HL-60/S4 treated with phorbol 12-myristate 13-acetate at 8.2 ng/mL for 4 days and 3 days (cell line): ENCODE data around the gene MVD.

Experiments
- in situ Hi-C: fragments of 300-500 bp; cut with MboI; formaldehyde crosslinking; loops from 2 replicates; pipeline ENCODE4 v1.15.0; 2022; ENCODE audit warnings: low sequenced_read_pairs

The MVD gene

DNA sequence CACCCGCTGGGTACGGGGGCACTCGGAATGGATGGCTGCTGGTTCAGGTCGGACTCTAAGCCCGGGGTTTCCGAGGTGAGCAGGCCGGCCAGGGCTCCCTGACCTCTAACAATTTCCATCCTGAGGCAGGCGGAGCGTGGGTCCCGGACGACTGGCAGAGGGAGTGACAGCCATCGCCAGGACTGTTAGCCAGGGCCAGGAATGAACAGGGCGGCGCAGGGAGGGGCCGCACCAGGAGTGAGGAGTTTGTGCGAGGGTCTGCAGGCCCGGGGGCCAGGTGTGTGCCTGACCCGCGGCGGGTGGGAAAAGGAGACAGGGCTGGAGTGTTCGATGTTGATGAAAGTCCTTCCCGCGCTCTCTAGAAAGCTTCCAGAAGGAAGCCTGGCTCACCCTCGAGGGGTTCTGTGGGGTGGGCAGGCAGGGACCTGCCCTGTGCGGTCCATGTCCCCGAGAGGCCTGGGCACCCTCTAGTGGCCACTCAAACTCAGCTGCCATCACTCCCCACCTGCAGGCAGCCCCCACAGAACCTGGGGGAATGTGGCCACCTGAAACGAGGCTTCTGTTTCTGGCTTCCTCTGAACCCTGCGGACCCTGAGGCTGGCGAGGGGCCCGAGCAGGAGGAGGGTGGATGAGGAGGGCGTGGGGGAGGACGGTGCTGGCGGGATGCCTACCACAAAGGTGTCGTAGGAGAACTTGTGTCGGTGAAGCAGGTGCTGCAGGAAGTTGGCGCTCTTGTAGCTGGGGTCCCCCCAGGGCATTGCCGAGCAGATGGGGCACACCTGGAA lies 35.1 kb upstream of the MVD start:
- in situ Hi-C loops = no loop called here

DNA sequence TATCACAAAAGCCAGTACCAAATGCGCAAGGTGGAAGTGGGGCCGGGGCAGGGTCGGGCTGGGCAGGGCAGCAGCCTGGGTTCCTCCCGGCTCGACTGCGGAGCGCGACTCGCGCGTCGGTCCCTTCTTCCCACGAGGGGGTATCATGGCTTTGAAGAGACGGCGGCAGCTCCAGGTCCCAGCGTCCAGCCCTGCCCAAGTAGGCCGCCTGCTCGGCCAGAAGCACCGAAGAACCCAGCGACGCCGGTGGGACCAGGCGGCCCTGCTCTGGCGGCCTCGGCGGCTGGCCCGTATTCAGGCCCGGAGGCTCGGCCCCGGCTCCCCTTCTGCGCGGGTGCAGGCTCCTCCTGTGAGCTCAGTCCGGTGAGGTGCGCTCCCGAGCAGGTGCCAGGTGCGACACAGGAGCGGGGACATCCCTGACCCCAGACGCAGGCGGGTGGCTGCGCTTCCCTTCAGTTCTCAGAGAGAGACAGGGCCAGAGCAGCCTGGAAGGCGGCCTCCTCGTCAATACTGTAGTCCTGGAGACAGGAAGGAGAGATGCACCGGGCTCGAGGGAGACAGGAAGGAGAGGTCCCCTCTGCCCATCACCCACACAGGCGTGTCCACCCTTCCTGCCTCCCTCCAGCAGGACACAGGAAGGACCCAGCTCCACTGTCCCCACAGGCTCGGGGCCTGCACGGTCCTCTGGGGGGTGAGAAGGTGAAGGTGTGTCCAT lies 34.4 kb upstream of the MVD start:
- in situ Hi-C loops = no loop called here

DNA sequence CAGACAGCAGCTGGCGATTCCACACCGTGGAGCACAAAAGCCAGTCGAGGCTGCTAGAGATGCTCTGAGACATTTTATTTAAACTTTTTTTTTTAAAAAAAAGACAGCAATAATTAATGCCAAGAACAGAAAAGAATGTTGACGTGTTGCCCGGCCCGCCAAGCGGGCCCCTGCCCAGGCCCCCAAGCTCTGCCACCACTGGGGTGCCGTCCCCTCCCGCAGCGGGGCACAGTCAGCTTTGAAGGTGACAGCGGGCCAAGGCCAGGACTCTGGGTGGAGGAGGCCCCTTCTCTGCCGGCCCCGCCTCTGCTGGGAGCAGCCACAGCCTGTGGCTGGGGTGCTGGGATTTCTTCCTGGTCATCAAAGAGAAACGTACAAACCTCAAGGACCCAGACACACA lies 33.5 kb upstream of the MVD start:
- in situ Hi-C loops = no loop called here

DNA sequence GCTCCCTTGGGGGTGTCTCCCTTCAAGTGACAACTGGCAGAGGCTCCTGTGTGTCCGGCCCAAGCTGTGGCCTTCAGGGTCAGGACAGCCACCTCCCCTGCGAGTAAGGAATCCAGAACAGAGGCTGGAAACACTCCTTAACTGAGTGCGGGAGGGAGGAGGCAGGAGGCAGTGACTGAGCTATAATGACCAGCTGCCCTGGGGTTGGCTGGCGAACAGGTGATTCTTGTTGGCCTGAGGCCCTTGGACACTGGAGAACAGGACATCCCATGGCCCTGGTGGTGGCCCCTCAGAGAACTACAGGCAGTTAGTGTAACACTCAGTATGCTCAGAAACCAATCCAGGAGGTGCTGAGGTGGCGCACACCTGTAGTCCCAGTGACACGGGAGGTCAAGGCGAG lies 32.9 kb upstream of the MVD start:
- in situ Hi-C loops = no loop called here

DNA sequence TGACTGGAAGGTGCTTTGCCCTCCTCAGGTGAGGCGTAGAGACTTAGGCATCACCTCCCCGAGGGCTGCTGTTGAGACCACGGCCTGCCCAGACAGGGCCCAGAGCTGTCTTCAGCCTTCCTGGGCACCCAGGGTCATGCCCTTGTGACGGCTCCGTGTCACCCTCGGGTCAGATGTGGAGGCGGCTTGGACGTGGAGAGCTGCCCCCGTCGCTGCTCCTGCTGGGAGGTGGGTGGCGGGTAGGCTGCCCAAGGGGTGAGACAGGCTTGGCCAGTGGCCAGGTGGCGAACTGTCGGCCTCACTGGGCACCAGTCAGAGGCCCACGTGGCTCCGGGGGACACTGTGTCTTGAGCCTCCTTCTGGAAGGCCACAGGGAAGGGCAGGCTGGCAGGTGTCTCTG lies 32.3 kb upstream of the MVD start:
- in situ Hi-C loops = no loop called here

DNA sequence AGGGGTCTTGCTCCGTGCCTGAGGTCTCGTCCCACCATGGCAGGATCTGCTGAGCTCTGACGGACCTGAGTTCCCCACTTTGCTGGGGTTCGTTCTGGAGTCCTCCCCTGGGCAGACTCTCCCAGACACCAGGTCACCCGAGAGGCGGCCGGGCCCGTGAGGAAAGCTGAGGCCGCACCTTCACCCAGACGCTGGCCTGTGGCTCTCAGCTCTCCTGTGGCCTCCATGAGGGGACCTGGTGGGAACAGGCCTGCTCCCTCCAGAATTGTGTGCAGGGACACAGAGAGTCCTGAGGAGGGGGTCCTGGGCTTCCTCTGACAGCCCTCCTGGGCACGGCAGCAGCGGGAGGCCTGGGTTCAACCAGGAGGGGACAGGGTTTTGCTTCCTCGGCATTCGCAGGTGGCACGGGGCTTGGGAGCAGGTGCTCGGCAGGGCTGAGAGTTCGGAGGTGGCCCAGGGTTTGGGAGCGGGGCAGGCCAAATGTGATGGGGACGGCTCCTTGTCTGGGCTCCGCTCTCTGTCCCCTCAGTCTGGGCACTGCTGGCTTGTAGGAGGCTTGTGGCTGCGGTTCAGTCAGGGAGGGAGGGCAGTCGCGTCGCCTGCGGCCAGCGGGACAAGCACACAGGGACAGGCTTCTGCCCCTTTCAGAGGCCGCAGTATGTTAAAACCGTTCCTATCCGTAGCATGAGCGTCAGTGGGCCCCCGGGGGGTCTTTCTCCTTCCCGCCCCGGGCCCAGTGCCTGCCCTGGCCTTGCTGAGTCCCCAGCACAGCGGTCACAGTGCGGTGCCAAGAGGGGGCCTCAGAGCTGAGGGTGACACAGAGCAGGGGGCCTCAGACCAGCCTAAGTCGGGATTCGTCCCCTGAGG lies 31.6 kb upstream of the MVD start:
- in situ Hi-C loops = no loop called here

DNA sequence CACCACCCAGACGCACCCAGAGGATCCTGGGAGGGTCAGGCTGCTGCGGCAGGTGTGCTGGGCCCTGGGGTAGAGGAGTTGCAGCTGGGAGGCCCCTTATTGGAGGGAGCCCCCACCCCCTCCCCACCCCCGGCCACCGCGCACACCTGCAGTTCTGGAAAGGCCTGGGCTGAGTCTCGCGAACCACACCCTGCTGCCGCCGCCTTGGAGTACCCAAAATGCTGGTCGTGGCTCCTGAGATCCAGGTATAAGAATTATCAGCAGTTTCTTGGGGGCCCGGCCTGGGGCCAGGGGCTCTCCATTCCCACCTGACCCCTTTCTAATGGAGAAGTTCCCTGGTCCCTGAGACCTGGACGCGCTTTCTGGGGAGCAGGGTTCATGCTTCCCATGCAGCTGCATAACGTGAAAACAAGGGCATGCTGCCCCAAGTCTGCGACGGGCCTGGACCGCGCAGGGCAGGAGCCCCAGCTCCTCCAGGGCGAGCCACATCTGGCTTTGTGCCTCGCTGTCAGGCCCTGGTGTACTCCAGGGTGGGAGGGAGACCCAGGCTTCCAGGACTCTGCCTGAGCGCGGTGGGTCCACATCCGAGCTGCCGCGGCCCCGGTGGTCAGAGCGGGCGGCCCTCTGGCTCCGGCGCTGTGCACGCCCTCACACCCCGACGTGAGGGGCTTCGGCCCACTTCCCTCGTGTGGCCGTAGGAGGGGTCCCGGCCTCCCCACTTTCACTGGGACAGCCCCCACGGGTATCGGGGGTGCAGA lies 30.7 kb upstream of the MVD start:
- in situ Hi-C loops = no loop called here

DNA sequence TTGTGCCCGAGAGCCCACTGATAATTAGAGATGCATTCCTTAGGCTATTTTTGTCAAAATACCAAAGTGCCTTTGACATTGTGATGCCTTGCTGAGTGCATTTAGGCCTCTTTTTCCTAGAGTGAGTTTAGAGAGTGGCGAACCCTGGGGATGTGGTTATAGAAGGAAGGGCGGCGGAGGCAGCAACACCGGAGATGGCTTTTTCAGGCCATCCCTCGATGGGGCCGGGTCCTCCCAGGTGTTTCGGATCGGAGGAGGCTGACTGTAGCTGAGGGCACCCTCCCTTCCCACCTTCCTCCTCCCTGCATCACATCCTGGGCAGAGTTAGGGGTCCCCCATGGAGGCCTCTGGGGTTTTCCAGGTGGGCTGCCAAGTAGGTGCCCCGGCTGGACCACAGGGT lies 30.0 kb upstream of the MVD start:
- in situ Hi-C loops = no loop called here

DNA sequence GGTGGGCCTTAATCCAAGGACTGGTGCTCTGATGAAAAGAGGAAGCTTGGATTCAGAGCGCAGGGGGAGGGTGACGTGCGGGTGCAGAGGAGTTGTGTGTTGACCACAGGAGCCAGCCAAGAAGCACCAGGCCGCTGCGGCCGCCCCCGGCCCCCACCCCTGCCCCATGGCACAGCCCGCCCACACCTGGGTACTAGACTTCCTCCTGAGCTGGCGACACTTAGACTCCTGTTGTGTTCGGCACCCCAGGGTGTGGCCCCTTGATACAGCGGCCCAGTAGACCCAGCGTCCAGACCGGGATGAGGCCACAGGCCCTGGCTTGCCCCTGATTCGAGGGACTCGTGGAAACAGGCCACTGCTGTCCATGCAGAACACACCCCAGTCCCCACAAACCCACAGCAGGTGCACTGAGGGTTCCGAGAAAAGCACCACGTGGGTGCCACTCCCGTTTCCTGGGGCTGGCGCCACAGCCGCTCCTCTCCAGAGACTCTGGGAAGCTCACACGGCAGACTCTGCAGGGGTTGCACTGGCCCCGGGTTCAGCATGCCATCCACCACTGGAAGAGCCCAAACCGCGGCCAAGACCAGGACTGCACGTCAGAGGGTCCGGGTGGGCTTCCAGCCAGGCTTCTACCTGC lies 29.2 kb upstream of the MVD start:
- in situ Hi-C loops = no loop called here

DNA sequence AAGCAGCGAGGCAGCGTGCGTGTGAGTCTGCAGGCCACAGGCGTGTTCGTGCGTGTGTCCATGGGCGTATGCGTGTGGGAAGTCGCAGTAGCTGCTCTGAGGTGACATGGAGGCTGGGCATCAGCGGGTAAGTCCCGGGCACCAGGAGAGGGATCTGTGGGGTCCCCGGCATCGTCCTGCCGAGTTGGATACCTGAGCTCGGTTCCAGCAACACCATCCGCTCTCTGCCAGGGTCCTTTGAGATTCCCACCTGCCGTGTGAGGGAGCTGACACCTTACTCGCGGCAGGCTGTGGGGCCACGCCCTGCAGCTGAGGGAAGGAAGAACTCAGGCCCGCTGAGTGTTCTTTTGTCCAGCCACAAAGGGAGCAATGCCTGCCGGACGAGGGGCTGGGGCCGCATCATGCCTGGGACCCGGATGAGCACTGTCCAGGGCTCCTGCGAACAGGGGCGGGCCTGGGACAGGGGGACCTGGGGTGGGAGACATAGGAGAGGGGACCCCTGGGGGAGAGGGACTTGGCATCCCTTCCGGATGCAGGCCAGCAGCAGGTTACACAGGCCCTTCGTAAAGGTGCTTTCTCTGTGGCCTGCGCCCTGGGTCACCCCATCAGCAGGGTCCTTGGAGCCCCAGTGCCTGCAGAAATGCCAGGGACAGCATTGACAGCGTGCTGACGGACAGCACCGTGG lies 28.4 kb upstream of the MVD start:
- in situ Hi-C loops = no loop called here

DNA sequence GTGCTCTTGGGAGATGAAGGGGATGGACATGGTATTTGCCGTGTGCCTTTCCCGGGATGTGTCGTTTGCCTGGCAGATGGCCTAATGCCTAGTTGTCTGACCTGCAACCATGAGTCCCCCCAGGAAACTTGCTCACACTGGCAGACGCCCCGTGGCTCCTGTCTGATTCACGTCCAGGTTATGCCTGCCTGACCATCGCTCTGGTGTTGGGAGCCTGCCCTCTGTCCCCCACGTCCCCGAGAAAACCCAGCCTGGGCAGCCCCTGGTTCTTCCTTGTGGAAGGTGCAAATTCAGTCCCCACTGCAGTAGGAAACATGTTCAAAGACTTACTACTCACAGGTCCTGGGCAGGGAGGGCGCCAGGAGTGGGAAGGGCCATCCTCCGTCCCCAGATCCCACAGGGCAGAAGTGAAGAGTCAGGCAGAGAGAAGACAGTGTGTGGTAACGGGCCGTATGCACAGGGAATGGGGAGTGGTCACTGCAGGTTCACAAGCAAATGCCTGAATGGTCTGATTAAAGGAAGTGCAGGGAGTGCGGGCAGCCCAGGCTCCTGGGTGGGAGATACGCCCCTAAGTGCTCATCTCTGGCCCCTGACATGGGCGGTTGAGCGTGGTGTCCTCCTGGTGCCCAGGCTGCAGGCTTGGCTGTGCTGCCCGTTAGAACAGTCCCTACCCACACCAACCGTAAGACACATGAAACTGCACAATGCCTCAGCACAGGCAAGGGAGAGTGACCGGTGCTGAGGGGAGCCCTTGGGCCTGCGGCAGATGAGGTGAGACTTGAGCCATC lies 27.6 kb upstream of the MVD start:
- in situ Hi-C loops = no loop called here

DNA sequence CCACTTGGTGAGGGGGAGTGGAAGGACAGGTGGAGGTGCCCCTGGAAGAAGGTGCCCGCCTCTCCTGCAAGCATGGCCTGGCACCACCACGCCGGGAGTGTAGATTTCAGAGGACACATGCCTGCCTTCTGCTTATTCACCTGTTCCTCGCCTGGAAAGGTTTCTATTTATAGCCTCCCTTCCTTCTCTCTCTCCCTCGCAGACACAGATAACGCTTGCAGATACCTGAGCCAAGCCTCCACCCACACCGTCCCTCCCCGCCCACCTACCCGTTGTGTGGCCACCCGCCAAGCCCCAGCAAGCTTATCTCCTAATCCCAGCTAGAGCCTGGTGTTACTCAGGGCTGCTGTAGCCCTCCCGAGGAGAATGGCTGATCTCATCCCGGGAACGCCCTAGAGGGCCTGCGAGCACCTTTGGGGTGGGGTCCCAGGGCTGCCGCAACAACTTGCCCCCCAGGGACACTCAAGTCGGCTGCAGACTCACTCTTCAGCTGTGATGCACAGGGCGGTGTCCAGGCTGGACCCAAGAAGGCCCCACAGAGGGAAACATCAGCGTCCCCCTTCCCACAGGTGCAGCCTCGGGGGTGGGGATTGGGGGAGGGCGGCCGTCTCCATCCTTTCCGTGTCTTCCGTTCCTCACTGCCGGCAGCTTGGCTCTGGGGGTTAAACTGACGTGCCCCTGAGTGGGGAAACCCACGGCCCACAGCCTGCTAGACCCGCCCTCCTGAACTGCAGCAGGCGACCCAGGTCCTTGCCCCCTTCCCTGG lies 25.3 kb upstream of the MVD start:
- in situ Hi-C loops = no loop called here

DNA sequence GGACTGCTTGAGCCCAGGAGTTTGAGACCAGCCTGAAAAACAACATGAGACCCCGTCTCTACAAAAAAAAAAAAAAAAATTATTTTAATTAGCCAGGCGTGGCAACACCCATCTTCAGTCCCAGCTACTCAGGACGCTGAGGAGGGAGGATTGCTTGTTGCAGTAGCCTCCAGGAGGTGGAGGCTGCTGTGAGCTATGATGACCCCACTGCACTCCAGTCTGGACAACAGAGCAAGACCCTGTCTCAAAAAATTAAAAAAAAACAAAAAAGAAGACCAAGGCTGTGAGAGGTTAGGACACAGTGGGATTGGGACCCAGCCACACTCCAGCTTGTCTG lies 24.8 kb upstream of the MVD start:
- in situ Hi-C loops = no loop called here

DNA sequence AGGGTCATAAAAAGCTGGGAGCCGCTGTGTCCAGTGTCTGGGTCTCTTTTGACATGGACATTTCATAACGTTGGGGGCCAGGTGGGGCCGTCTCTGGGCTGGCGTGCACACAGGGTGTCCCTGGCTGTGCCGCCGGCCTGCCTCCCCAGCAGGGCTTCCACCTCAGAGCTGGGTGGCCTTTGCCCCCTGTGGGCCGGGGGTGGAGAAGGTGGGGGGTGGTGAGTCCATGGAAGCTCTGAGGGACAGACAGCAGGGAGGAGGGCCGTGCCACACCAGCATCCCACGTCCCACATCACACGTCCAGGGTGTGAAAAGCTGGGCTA lies 24.3 kb upstream of the MVD start:
- in situ Hi-C loops = no loop called here

DNA sequence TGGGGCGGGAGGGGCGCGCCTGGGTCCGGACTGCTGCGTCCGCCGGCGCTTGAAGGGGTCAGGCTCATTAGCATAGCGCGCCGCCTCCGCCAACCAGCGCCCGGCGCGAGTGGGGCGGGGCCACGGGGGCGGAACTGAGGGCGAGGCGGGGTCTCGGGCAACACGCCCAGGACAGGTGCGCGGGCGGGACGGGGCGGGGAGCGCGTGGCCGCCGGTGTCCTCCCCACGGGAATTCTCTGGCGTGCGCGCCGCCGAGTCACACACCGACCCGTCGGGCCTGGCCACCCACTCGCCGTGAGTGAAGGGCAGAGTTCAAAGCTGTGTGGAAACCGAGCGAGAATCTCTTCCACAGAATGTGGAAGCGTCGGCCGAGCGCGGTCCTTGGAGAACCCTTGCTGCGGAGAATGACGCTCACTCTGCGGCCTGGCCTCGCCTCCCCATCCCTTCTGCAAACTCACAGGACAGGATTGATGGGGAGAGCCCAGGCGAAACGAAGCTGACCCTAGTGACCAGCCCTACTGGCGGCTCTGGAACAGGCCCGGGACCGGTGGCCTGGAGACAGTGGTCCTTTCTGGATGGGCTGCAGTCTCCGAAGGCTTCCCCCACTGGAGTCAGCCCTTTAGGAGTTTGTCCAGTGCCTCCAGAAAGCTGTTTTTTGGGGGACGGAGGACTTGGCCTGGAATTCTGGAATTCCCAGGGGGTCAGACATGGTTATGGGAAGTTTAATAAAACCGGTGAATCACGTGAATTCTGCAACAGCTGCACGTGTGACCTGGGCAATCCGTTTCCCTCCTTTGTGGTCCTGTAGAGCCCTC lies 23.8 kb upstream of the MVD start, which contains the start of gene SNAI3:
TSS of gene SNAI3 (minus strand) at position 69 of the 815 bp plus-strand sequence. CDS start 101 bp downstream, outside the sequence.
- in situ Hi-C loops = no loop called here

DNA sequence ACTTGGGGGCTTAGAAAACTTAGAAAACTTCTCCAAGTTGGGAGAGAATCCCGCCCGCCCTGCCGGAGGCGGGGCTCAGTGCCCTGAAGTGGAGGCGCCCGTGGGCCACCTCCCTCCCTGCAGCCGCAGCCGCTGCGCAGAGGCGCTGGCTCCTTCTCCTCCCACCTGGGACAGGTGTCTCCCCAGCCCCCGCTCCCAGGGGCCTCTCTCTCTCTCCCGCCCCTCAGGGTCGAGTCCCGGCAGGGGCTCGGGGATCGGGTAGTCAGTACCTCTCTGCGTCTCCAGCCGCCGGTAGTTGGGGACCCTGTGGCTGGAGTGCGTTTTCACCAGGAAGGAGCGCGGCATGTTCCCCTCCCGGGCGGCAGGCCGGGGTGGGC lies 23.2 kb upstream of the MVD start:
- in situ Hi-C loops = no loop called here

DNA sequence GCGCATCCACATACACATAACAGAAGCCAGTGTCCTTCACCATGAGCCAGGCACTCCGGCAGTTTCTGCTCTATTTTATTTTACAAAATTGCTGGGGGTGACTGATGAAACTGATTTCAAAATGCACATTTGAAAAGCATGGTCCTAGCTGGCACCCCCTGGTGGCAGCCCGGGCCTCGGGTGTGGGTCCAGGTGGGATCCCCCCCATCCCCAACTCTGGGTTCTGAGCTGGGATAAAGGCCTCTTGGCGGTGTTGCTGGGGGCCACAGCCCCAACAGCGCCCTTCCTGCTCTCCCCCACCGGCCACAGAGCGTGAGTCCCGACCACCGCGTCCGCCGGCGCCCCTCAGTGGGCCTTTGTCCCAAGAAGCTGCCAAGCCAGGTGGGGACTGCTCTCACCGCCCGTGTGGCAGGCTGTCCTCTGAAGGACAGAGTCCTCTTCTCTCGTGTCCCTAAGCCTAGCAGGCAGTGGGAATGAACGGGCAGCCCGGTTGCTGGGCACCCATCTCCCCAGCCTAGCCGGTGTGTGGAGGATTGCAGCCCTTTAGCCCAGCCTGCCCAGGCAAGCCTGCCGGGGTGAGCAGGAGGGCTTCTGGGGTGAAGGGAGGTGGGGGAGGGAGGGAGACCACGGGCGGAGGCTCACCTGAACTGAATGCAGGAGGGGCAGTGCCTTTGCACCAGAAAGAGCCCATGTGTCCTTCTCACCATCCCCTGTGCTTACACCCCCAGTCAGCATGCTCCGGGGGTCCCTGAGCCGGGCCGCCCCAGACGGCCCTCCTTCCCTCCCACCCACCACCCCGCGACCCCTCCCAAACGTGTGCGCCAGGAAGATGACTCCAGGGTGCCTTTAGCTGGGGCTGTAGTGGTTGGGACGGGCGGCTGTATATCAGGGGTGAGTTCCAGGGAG lies 22.5 kb upstream of the MVD start:
- in situ Hi-C loops = no loop called here
